CD1c-positive myeloid dendritic cell (primary cell): Measurements from ENCODE around the gene GNPDA1.
A peak's percentile ranks its signal among the peaks of the same experiment; 100 is the strongest.
"Not testable (repeated sequence)": the region's sequence is repeated elsewhere in the genome, so short reads cannot be mapped to it uniquely, and the experiment has no call there.

Experiments used
- DNase-seq: peaks from one replicate; pipeline ENCODE4 v3.0.0-alpha.2; 2016; ENCODE audit errors: extremely low spot score

The GNPDA1 gene

DNA sequence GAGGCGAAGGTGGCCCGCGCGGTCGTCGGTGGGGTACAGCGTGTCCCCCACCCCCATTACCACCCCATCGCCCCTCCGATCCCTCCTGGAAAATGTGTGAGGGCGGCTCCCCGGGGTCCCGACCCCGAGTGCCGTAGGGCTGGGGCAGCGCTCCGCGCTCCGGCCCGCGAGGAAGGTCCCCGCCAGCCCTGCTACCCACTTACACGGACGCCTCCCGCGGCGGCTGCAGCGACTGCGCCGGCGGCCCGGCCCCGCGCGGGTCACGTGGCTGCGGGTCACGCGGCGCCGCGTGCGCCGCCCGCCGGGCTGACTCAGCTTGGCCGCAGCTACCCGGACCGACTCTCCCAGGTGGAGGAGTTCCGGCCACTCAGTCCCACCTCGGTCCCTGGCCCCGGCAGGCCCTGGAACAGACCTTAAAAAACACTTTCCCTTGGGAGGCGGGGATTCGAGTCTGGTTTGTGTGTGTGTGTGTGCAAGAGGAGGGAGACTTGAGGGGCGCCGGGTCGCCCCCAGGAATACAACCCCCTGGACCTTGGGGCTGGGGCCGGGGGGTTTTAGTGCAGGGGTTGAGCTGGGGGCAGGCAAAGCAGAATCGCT lies at the start of gene GNPDA1:
GNPDA1 (minus strand) TSS at position 236 of the 597 bp plus-strand sequence. CDS start 992 bp downstream, outside the sequence.
- DNase-seq = peak; percentile 88

DNA sequence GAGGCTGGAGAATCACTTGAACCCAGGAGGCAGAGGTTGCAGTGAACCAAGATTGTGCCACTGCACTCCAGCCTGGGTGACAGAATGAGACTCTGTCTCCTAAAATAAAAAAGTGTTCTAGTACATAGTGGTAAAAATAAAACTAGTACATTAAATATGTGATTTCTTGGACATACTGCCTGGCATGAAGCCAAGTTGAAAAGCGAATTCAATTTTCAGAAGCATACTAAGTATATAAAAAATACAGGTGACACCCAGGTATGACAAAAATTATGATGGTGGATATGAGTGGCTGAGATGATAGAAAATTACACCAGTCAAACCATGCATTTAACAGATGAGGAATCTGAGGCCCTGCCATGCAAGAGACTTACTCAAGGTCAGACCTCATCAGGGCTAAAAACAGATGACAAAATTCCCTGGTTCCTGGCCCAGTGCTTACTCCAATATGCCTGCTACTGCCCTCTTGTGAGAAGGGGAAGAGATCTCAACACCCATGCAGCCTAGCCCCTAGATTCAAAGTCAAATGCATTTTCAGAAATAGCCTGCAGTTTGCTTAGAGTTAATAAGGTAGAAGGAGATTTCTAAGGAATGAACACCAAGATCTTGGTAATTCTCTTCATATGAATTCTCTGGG lies 46.6 kb upstream of the GNPDA1 start:
- no peak for DNase-seq

DNA sequence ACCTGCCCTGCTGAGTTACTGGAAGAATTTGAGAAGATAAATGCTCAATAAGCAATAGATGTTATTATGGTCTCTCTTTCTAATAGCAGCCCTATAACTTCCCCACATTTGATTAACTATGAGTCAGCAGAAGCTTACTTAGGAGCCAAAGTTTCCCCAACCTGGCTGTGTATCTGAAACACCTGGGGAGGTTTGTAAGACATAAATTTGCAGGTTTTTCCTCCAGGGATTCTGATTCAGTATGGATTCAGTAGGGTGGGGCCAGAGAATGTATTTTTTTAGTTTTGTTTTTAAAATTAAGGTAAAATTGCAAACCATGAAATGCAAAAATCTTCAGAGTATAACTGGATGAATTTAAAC lies 44.9 kb upstream of the GNPDA1 start:
- DNase-seq = no peak

DNA sequence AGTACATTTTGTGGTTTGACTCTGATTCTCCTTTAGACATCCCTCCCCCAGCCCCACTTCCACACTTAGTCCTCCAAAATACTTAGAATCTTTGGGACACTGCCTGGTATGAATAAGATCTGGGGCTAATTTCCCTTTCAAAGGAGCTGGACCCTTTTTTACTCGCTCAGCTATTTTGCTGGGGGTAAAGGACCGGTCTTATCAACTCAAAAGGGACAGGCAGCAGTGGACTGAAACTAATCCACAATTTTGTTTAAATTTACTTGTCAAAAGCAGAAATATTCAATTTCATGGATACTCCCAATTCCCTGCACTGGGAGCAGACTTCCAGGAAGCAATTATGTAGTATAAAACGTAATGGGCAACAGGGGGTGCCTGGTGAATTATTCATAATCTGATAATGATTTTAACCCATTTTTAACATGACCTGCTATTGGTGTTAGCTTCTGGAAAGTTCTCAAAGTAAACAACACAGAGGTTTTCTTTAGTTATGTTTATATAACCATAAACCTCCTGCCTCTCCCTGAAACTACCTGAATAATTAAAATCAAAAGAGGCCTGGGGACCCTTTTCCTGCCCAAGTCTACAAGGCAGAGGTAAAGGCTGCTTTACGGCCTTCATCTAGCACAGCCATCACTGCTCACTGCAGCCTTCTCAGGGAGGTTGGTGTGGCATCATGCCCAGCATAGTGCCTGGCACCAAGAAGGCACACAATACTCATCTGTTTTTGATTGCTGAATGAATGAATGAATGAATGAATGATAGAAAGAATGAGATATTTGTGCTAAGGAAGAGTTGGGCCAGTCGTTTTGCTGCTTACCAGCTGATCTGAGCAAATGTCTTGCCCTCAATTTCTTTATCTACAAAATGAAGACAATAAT lies 44.2 kb upstream of the GNPDA1 start:
- DNase-seq = no peak

DNA sequence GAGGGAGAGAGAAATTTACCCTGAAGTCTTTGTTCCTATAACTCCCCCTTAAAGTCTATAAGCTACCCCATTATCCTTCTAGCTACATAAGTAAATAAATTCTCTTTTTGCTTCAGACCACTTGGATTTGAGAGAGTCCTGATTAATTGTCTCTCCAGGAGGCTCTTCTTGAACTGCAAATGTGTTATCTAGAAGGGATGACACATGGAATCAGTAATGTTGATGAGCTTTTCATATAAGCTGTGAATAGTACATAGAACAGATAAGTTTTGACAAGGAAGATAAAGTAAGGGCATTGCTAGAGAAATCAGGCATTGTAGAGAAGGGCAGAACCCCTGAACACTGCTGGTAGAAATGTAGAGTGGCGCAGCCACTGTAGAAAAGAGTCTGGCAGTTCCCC lies 42.5 kb upstream of the GNPDA1 start:
- no peak for DNase-seq

DNA sequence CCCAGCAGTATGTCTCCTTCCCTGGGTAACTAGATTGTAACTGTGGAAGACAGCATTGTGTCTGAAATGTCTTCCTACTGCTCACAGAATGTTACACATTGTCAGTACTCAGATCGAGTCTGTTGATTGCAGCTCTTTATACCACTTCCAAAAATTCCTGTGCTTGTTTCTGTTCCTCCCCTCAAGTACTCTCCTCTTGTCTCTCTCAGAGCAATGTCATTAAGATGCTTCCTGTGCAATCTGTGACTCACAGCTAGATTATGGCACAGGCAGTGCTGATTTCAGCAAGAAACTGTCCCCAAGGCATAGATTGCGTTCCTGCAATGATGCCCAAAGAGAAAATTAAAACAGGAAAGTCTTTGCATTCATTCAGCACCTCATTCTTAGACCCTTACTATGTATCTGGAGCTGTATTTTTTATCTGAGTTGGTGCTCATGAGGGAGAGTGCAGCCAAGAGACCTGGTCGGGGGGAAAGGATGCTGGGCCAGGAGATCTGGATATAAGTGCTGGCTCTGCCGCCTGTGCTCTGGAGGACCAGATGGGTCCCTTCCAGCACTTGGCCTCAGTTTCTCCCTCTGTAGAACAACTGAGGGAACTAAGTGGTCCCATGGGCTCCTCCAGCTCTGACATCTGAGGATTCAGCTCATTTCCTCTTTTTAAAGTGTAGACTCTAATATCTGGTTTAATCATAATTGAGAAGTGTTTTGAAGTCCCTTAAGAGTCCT lies 40.8 kb upstream of the GNPDA1 start:
- peak; percentile 78 for DNase-seq

DNA sequence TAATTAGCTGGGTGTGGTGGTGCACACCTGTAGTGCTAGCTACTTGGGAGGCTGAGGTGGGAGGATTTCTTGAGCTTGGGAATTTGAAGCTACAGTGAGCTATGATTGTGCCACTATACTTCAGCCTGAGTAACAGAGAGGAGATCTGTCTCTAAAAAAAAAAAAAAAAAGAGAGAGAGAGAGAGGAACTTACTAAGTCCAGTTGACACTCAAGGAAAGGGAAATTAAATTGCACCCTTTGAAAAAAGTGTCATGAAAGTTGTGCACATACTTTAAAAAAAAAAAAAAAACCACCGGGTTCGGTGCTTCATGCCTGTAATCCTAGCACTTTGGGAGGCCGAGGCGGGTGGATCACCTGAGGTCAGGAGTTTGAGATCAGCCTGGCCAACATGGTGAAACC lies 39.2 kb upstream of the GNPDA1 start:
- DNase-seq = peak; percentile 27

DNA sequence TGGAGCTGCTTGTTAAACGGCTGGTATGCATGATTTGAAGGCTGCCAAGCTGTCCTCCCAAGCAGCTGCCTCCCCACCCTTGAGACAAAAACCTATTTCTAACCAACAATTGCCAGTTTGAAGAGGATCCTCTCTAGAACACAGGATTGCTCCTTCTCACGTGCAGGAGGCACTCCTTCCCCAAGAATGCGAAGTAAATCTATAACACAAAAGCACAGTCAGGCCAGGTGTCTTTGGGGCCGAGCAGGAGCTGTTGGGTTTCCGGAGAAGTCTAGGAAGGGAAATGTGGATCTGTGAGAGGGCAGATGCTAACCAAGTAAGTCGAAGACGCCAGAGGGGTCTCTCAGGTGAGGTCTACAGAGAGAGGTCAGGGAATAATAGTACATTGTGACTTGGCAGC lies 35.4 kb upstream of the GNPDA1 start:
- no peak for DNase-seq

DNA sequence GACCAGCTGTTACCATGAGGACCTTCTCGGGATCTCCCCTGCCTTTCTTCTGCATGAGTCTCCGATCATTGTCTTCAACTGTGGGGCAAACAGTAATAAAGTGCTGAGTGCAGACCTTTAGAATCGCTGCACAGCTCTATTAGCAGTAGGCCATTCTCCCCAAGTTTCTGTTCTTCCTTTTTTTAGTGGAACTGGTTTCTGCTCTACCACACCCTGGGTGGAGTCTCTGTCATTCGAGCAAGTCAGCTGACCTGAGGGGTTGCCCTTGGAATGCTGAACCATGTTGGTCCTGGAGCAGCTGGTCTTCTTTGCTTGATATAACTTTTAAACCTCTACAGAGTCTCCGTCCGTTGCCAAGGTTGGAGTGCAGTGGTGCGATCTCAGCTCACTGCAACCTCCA lies 33.4 kb upstream of the GNPDA1 start:
- peak; percentile 48 for DNase-seq

DNA sequence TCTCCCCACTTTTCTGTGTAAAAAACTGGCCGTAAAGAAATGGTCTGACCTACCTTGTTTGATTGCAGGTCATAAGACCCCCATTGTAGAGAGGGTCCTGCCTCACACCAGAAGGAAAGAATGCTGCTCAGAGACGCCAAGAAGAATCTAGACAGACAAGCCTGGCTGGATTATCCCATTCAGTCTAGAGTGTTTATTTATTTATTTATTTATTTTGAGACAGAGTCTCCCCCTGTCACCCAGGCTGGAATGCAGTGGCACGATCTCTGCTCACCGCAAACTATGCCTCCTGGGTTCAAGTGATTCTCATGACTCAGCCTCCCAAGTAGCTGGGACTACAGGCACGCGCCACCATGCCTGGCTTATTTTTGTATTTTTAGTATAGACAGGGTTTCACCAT lies 28.1 kb upstream of the GNPDA1 start:
- not testable (repeated sequence) for DNase-seq

DNA sequence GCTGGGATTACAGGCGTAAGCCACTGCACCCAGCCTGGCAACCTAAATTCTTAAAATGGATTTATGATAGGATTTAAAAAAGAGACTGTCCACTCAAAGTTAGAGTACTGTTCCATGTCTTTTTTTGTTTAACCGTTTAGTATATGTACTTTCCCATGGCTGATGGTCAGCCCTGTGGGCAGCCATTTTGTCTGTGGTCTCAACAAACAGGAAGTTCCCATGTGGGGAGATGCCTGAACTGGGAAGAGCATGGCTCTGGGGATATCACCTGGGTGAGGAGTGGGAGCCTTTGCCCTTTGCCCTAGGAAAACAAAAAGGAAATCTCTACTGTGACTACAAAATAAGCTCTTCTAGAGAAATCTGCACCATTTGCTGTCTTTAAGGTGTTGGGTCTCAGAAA lies 27.5 kb upstream of the GNPDA1 start:
- DNase-seq = no peak

DNA sequence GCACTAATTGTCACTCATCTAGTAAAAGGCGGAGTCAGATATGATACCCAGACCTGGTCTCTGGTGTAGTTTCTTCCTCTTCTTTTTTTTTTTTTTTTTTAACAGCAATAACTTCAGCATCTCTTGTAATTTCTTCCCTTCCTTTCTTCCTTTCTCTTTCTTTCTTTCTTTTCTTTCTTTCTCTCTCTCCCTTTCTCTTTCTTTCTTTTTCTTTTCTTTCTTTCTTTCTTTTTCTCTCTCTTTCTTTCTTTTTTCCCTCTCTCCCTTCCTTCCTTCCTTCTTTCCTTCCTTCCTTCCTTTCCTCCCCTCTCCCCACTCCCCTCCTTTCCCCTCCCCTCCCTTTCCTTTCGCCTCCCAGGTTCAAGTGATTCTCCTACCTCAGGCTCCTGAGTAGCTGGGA lies 25.9 kb upstream of the GNPDA1 start:
- no peak for DNase-seq

DNA sequence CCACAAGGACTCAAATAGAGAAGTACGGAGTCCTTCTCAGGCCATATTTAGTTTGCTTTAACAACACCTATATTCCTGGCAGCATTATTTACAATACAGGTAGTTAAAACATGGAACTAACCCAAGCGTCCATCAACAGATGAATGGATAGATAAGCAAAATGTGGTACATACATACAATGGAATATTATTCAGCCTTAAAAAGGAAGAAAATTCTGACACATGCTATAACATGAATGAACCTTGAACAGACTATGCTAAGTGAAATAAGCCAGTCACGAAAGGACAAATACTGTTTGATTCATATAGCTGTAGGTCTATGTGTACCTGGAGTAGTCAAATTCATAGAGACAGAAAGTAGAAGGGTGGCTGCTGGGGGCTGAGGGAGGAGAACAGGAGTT lies 24.8 kb upstream of the GNPDA1 start:
- not testable (repeated sequence) for DNase-seq

DNA sequence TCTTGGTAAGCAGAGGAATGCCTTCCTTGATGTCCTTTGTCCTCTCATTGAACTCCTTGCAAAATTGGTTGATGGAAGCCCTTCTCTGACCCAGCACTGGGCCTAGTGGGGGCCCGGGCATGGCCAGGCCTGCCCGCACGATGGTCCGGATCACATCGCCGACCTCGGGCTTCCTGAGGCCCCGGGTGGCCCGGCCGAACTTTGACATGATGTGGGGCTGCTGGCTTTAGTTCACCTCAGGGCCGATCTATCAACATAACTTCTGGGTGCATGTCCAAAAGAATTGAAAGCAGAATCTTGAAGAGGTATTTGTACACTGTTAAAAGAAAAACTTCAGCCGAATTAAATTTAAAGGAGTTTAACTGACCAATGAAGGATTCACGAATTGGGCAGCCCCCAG lies 24.1 kb upstream of the GNPDA1 start:
- no peak for DNase-seq

DNA sequence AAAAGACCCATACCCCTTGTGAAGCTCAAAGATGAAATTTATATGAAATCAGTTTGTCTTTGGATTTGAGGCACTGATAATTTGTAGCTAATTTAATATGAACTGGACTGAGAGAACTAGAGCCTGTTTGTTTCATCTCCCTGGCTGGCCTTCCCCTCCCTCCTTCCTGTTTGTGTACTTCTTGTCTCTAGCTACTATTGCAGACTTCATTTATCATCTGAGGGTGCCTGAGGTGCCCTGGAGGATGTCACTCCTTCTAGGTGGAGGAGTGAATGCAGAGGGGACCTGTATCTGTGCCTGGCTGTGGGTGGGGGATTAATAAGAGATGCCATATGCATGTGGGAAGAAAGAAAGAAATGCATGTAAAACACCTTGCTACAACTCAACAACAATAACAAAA lies 22.2 kb upstream of the GNPDA1 start:
- no peak for DNase-seq

DNA sequence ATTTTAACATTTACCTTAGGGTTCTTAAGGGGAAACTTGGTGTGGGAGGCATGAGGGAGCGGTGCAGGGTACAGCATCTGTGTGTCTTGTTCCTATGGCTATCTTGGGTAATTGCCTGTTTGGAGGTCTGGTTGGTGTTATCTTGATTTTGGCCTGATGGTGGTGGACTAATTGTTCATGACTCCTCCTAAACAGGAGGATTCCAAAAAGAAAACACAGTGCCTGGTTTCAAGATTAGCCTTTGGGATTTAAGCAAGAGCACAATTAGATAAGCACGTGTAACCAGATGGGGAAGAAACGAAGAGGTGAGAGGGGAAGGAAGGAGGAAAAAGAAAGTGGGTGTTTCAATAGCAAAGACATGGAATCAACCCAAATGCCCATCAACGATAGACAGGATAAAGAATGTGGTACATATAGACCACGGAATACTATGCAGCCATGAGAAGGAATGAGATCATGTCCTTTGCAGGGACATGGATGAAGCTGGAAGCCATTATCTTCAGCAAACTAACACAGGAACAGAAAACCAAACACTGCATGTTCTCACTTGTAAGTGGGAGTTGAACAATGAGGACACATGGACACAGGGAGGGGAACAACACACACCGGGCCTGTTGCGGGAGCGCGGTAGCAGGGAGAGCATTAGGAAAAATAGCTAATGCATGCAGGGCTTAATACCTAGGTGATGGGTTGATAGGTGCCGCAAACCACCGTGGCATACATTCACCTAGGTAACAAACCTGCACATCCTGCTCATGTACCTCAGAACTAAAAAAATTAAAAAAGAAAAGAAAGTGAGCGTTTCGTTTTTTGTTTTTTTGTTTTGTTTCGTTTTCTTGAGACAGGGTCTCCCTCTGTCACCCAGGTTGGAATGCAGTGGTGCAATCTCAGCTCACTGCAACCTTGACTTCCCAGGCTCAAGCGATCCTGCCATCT lies 21.1 kb upstream of the GNPDA1 start:
- DNase-seq = not testable (repeated sequence)

DNA sequence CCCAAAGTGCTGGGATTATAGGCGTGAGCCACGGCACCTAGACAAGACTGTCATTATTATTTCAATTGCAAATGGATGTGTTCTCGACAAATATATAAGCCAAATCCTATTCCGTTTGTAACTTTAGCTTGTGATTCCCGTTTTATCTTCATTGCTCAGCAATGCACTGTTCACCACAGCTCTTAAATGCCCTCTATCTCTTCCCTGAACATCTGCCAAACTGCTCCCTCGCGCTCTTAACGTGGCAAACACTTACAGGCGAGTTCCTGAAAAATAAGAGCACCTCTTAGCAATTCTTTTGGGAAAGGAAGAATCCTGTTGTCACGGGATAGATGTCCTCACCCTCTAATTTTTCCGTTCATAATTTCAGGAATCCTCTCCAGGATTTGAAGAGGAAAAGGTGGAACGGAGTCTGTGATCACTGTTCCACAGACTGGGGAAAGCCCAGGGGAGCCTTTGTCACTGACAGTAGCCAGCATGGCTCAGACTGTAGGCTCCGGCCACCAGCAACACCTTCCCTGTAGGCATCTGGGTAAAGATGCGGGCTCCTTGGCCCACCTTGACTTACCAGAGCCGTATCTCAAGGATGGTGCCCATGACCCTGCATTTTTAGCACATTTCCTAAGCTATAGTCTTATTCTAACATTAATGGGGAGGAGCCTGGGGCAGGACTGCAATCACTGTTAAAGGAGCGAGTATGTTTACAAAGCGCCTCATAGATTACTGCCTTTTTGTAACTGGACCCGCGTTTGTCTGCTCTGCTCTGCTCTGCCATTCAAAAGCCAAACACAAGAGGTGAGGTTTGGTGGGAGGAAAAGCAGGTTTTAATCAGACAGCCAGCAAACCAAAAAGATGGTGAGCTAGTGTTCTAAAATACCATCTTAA lies 20.2 kb upstream of the GNPDA1 start:
- DNase-seq = no peak

DNA sequence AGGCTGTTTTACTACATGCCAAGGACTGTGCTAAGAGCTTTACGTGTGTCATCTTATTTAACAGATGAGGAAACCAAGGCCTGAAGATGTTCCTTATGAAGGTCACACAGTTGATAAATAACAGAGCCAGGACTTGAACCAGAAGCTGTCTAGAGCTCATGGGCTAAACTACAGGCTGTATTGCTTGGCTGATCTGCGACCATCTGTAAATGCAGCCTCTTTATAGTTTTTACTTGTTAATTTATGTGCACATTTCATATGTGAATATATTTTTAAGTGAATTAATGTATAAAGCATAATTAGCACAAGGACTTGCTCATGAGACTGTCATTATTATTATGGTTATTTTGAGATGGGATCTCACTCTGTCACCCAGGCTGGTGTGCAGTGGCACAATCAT lies 19.3 kb upstream of the GNPDA1 start:
- DNase-seq = no peak

DNA sequence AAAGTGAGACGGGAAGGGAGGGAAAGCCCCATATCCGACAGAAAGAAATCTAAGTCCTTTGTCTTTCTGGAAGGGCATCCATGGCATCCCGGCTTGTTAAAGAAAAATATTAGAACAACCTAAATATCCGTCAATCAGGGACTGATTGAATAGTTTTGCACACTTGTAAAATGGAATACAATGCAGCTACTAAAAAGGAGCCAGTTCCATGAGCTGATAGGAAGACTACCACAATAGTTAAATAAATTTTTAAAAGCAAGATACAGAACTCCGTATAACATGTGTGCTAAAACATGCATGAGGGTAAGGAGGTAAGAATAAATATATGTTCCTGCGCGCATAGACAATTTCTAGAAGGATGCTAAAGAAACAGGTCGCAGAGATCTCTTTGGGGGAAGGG lies 12.8 kb upstream of the GNPDA1 start:
- no peak for DNase-seq

DNA sequence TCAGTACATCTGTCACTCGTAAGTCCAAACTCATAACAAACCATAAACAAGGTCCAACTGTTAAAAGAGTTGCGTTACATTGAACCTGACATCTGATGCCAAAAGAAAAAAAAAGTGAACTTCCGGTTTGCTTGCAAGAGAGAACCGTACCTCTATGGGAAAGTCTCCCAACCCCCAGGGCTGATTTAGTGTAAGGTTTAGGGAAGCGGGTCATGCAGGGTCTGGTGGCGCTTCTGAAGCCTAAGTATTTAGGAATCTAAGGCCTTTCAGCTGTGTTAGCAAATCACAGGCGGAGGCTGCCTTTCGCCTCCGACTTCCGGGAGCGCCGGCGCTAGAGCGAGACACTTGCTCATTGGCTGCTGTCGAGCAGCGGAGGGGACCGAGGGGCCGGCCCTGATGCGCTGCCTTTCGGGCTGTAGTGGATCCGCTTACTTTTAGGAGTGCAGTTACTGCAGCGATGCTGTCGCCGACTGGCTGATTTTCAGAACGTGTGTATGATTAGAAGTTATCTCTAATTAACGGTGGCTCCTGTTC lies 12.0 kb upstream of the GNPDA1 start:
- DNase-seq = peak; percentile 89
